Central memory CD4-positive, alpha-beta T cell (primary cell): Measurements from ENCODE around the gene DUS3L.
A peak's percentile ranks its signal among the peaks of the same experiment; 100 is the strongest.

Source experiments
- DNase-seq: peaks from one replicate; pipeline ENCODE4 v3.0.0; 2022

The DUS3L gene

DNA sequence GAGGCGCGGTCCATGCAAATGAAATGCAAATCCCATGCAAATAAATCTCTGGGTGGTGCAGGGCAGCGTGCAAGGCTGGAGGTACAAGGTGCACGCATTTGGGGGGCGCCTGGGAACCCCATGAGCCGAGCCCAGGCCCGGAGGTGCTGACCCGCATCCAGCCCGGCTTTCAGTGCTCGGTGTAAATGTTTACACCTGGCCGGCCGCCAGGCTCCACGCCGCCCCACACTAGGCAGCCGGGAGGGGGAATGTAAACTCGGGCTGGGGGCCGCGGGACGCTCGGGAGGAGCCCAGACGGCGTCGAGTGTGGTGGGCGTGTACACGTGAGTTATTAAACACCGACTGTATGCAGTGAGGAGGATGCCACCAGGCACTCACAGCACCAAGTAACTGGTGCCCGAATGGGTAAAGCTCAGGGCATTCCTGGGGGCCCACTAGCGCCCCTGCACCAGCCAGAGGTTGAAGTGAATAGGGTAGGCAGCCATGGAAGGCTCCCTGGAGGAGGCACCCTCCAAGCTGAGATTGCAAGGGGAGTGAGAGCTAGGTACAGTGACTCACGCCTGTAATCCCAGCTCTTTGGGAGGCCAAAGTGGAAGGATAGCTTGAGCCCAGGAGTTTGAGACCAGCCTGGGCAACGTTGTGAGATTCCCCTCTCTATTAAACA, 31.4 kb upstream of the DUS3L start:
- DNase-seq, result no peak

DNA sequence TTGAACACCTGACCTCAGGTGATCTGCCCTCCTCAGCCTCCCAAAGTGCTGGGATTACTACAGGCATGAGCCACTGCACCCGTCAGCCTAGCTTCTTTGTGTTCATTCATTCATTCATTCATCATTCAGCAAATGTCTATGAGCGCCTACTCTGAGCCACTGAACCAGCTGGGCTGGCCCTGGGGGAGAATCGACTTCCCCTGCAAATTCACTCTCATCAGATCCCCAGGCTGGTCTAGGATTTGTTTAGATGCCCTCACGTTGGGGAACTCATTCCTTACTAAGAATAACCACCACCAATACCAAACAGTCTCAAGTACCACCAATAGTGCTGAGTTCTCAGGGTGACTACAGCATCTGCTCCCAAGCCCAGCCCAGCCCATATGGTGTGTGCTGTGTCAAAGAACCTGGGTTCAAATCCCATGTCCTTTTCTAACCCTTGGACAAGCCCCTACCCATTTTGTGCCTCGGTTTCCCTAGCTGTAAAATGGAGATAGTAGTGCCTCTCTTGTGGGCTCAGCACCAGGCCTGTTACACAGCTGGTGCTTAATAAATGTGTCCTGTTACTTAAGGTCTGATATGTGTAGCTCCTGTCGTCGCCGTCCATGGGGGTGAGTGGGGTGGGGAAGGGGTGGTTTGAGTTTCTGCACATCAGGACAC, 30.7 kb upstream of the DUS3L start:
- DNase-seq, result no peak

DNA sequence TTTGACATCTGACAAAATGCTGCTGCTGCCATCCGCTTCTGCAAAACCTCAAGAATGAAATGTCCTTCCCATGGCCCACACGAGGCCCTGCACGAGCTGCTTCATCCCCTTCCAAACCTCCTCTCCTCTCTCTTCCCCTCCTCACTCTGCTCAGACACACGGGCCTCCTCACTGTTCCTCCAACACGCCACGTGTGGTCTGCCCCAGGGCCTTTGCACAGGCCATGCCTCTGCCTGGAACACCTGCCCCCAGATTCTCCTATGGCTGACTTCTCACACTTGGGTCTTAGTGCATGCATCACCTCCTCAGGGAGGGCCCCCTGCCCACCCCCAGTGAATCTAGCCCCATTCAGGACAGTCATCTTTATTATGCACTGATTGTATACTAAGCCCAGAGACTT, 29.8 kb upstream of the DUS3L start:
- no peak for DNase-seq

DNA sequence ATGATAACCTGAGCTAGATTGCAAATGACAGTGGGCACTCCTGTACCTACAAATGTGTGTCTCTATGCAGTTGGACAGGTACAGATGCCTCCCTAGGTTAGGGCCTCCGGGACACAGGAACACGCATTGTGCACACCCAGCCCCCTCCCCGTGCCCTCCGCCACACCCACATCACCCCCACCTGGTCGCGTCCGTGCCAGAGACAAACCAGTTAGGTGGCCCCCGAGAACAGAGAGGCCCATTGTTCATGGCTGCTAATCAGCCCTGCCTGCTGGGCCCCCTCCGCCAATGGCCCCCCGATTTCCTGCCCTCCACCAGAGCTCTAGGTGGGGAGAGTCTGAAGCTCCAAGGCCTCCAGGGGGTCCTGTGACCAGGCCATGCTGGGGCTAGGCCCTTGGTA, 27.6 kb upstream of the DUS3L start:
- DNase-seq, result no peak

DNA sequence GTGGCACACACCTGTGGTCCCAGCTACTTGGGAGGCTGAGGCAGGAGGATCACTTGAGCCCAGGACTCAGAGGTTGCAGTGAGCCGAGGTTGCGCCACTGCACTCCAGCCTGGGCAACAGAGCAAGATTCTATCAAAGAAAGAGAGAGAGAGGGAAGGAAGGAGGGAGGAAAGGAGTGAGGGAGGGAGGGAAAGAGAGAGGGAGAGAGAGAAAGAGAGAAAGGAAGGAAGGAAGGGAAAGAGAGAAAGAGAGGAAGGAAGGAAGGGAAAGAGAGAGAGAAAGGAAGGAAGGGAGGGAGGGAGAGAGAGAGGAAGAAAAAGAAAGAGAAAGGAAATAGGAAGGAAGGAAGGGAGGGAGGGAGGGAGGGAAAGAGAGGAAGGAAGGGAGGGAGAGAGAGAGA, 26.3 kb upstream of the DUS3L start:
- DNase-seq, result no peak

DNA sequence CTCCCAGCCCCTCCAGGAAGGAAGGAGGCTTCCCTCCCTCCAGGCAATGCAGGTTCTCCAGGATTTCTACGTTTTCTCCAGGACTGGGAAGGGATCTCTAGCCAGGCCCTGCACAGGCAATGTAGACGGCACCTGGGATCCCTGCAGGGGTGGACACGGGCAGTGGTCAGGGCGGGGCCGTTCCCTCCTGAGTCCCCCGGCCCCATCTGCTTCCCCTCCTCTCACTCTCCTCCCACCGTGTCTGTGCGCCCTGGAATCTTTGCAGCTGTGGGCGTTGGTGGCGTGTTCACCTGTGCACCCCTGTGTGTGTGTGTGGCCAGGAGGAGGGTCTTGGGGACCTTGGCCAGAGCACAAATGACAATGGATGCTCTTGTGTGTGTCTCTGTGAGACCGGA, 23.9 kb upstream of the DUS3L start:
- no peak for DNase-seq

DNA sequence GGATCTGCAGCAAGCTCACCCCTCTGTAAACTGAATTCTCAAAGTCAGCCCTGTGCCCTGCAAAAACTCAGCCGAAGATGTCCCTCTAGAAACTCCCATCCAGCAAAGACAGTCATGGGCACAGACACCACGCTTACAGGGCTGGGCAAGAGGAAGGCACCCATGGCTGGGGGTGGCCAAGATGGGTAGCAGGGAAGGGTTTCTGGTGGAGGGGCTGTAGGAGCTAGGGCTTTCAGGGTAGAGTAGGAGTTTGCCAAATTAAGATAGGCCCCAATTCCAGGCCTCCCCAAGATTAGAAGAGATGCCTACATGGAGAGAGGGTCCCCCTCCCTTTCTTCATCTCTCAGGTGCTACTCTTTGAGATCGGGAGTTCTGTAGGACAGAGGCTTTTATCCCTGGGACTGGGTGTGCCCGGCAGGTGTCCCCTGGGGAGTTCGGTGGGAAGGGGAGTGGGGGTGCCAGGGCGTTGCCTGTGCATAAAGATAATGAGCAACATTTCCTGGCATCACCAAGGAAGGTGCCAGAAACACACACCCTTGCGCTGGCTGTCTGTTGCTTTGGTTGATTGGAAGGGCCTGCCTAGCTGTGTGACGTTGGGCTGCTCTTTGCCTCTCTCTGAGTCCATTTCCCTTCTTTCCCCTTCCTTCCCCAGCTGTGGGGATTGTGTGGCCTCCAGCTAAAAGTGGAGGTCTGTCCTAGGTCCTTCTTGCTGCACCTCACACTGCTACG, 23.3 kb upstream of the DUS3L start:
- DNase-seq, result no peak

DNA sequence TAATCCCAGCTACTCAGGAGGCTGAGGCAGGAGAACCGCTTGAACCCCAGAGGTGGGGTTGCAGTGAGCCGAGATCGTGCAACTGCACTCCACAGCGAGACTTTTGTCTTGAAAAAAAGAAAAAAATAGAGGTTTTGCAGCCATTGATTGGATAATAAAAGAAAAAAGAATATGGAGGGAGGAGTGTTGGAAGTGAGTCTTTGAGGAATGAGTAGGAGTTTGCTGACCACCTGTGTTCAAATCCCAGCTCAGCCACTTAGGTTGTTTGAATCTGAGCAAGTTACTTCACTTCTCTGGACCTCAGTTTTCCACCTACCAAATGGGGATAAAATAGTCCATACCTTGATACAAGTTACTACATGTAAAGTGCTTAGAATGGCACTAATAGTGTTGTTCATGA, 20.2 kb upstream of the DUS3L start:
- no peak for DNase-seq

DNA sequence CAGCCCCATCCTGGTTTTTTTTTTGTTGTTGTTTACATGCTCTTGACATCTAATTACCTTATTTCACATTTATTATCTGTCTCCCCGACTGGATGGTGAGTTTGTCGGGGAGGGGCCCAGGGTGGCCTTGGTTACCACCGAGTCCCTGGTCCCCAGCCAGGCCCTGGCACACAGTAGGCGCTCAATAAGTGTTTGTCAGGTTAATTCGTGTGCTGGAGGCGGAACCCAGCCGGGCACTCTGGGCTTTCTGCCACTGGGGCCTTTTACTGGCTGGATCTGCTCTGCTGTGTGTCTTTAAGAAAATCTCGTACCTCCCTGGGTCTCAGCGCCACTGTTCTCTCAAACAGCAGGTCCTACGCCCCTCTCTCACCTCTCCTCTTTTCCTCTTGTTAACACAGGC, 18.5 kb upstream of the DUS3L start:
- DNase-seq, result no peak

DNA sequence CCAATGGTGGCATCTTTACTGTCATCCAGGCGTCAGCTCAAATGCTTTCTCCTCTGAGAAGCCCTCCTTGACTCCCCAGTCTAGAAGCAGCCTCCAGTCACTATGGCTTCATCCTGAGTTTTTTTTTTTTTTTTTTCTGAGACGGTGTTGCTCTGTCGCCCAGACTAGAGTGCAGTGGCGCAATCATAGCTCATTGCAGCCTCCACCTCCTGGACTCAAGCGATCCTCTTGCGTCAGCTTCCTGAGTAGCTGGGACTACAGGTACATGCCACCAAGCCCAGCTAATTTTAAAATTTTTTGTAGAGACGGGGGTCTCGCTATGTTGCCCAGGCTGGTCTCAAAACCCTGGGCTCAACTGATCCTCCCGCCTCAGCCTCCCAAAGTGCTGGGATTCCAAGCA, 18.1 kb upstream of the DUS3L start:
- no peak for DNase-seq

DNA sequence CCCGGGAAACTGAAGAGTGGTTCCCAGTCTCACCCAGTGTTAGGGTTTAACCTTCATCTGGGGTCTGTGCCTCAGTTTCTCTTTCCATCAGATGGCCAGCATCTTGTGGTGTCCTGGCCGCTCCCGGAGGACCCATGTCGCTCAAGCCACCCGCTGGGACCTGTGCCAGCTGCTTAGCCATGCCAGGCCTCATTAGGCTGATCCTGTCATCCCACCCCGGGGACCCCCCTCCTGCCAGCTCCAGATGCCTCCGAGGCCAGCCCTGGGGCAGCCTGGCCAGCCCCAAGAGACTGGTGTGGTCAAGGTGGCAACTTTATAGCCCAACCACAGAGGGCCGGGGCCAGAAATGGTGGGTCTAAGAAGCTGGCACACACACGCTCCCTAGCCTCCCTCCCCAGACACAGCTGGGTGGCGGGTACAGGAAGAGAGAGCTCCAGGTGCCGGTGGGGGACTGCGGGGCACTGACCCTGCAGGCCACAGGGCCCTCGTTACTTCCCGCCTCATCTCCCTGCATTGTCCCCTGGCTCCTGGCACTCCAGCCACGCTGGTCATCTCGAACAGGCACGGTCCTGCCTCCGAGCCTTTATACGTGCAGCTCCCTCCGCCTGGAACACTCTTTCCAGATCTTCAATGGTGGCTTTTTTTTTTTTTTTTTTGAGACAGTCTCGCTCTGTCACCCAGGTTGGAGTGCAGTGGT, 17.3 kb upstream of the DUS3L start:
- no peak for DNase-seq

DNA sequence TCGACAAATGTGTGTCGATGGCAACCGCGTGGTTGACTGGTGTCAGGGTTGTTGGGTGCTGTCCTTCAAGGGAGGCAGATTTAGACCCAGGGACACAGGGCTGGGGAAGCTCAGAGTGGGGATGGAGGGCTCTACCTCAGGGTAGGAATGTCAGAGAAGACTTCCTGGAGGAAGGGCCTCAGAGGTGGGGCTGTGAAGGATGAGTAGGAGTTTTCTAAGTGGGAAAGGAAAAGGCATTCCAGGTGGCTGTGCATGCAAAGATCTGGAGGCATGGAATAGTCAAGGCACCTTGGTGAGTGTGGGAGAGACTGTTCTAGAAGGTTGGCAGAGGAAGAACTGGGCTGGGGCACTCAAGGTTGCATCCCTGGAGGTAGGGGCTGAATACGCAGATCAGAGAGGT, 15.9 kb upstream of the DUS3L start:
- DNase-seq, result no peak

DNA sequence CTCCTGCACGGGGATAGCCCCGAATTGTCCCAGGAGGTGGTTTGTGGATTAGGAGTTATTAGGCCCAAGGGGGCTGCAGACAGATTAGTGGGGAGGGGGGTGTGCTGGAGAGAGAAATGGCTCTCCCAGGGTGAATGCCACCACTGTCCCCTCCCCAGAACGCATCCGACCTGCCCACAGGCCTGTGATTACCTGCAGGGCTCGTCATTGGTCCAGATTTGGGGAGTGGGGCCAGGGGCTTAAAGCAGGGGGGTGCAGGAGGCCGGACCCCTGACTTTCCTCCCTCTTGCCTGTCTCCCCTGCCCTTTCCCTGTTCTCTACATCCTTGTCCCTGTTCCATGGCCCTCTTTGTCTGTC, 15.1 kb upstream of the DUS3L start:
- DNase-seq, result no peak

DNA sequence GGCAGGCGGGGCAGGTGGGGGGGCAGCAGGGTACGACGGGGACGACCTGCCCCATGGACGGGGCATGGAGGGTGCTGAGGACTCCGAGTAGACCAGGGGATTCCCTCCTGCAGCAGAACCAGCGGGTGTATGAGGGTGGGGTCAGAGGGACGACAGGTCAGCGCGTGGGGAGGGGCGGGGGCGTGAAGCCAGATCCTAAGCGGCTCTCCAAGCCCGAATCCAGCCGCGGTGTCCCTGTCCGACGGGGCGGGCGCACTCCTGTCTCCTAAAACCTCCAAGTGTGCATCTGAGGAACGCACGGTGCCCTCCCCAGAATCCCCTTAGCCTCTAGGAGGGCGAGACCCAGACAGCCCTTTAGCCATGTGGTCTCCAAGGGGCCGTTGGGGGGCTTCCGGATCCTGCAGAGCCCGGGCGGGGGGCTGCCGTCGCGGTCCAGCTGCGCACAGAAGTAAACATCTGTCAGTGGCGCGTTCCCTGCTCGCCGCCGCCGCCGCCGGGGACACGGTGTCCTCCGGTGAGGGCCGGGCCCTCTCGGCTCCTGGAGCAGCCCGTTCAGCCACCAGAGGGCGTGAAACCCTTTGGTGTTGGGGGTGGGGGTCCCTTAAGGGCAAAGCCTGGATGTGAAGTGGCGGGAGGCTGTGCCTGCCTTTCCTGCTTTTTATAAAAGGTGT, 14.6 kb upstream of the DUS3L start:
- peak; percentile 47 for DNase-seq

DNA sequence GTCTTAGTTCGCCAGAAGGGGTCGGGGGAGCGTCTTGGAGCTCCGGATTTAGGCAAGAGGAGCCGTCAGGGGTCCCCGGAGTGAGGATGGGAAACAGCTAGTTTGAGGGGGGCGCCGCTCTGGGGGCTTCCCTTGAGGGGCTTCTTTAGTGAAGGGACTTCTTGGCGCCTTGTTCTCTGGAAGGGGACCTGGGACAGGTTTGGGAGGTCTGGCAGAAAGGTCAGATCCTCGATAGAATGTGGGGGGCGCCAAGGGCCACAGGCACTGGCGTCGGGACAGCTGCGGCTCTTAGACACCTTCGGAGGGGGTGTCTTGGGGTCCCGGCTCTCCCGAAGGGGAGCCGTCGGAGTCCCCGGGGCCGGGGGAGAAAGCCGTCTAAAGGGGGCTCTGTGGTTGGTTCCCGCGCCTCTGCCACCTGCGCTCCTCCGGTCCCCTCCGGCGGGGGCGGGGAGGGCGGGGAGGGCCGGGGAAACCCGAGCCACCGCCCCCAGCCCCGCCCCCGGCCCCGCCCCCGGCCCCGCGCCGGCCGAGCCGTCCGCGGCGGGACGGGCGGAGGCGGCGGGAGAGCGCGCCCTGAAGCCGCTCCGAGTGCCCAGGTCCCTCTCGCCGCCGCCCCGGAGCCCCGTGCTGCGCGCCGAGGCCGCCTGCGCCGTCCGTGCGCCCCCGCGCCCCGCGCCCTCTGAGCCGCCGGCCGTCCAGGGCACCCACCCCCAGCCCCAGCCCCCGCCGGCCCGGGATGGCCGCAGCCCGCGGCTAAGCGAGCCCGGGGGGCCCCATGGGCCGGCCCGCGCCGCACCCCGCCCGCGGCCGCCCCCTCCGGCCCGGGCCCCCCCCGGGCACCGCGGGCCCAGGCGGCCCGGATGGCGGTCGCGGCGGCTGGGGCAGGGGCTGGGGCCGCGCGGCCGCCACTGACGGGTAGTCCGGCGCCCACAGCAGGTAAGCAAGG, 13.8 kb upstream of the DUS3L start, which contains the start of gene NRTN:
Gene NRTN, plus strand, starts transcription at position 552 of the 946 bp plus-strand sequence. CDS start 19,099 bp downstream, outside the sequence.
- peak; percentile 34 for DNase-seq

DNA sequence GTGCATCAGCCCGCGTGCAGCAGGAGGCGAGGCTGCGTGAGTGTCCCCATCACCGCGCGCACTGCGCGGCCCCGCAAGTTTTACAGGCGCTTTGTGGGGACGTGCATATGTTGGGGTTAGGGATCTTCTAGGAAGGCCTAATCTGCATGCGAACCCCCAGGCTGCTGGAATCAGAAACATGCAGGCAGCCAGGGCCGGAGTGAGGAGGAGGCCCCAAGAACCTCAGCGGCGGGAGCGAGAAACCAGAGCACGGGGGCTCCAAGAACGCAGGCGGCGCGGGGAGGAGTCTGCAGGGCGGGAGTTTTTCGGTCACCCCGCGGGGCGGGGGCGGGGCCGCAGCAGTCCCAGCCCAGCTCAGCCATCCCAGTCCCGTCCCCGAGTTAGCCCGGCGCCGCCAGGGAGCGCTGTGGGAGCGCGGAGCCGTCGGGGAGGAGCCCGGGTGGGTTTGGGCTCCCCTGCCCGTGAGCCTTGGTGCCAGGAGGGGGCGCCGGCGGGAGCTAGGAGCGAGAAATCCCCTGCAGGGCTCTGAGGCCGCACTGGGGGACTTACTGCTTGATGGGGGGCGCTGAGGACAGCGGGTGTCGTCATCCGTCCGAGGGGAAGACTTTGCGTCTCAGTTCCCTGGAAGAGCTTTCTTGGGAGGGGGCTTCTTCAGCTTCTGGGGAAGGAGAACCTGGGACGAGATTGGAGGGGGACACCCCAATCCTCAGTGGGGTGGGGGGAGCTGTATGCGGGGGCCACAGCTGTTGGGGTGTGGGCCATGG, 13.0 kb upstream of the DUS3L start:
- DNase-seq, result peak; percentile 91

DNA sequence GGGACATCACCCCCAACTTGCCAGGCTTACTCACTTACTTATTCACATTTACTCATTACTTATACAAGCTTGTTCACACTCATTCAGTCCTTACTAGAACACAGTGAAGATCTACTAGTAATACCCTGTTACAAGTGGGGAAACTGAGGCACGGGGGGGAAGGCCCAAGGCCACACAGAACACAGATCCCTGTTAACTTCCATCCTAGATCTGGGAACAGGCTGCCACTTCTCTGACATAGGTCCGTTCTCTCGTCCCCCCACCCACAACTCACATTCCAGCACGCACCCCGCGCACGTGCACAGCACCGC, 12.4 kb upstream of the DUS3L start:
- DNase-seq, result no peak

DNA sequence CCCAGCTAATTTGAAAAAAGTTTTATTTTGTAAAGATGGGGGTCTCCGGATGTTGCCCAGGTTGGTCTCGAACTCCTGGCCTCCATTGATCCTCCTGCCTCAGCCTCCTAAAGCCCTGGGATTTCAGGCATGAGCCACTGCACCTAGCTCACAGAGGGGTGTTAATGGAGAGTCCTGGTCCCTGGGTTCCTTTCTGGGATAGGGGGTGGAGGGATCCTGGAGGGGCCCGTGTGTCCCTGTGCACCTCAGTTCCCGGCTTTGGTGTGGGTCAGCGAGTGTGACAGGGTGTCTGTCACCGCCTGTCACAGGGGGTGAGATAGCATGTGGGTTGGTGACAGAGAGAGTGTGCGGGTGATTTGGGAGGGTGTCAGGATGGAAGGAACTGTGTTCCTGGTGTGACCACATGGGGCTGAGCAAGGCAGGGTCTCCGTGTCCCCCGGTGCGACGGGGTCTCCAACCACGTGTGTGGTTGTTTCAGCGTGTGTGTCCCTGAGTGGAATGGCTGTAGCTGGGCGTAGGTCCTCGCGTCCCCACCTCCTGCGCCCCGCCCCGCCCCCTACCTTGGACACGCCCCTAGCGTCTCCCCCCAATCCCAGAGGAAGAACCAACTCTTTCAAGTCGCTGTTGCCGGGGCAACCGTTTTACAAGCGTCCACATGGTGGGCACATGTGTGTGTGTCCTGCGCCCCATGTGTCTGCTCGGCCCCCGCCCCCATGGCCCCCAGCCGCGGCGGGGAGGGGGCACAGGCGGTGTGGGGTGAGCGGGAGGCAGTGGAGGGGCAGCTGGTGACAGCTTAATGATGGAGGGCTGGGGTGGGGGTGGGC, 11.0 kb upstream of the DUS3L start:
- DNase-seq, result no peak

DNA sequence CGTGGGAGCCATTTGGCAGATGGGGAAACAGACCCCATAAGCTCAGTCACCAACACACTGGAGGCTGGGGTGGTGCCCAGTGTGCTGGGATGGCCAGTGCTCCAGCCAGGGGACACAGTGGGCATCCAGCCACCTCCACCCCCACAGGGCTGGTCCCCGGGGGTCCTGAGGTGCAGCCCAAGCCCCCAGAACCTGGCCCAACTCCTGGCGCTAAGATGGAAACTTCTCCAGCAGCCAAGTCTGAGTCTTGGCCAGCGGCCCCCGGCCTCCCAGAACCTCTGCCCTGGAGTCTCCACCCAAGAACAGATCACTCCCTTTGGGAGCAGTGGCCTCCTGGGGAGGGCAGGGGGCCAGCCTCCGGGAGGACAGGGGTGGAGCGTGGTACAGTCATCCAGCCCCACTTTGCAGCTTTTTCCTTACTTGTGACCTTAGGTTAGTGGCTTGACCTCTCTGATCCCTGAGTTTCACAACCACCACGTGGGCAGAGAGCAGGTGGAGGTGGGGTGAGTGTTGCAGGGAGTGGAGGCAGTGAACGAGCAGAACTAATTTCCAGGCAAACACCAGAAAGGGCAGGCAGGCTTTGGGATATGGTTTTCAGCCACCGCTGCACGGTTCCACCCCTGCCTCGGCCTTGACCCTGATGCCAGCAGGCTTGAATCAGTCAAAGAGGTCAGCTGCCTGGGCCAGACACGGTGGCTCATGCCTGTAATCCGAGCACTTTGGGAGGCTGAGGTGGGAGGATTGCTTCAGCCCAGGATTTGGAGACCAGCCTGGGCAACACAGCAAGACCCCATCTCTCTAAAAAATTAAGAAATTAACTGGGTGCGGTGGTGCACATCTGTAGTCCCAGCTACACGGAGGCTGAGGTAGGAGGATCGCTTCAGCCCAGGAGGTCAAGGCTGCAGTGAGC, 9.7 kb upstream of the DUS3L start:
- DNase-seq, result no peak
